Cardiac septum (tissue), 1 donor: ENCODE results near the gene CSAD. TPM values are rescaled to one million over a fixed set of nuclear protein-coding genes. Genes with fewer than 3 reads are reported as not detected.
"Not testable (repeated sequence)": the region's sequence is repeated elsewhere in the genome, so short reads cannot be mapped to it uniquely, and the experiment has no call there.

ENCODE experiments used
- DNase-seq: peaks from one replicate; pipeline ENCODE4 v3.0.0-alpha.2; 2020; ENCODE audit warnings: low spot score
- intact Hi-C: fragments of 100-400 bp; cut with DNase I; formaldehyde crosslinking; loops from one replicate; pipeline ENCODE4 v1.14.0; 2022
- total RNA-seq: library from RNA; stranded (reverse); fragmentation: NEBNext Ultra II Directional; extraction: Animal tissue kit (Norgen Biotek cat#: 25700); gene quantifications from one replicate; pipeline ENCODE4 v1.2.1, GENCODE V29; 2021
- donor health status: DM: no; HTN: no; CAD: no.

CSAD gene
- total RNA-seq, 1 donor from 2014 or later: 16.5 TPM

- intact Hi-C loops: no loop called here
- no peak for DNase-seq
Observed at GRCh38 chr12:53118751-53119300, 61.9 kb downstream of the CSAD start.

GRCh38 chr12:53115891-53116648, 64.7 kb downstream of the CSAD start:
- intact Hi-C loops: no loop called here
- peak; percentile 64 for DNase-seq

- intact Hi-C loops: no loop called here
- DNase-seq: peak; percentile 74
Observed at GRCh38 chr12:53115112-53115890, 65.4 kb downstream of the CSAD start.

DNA sequence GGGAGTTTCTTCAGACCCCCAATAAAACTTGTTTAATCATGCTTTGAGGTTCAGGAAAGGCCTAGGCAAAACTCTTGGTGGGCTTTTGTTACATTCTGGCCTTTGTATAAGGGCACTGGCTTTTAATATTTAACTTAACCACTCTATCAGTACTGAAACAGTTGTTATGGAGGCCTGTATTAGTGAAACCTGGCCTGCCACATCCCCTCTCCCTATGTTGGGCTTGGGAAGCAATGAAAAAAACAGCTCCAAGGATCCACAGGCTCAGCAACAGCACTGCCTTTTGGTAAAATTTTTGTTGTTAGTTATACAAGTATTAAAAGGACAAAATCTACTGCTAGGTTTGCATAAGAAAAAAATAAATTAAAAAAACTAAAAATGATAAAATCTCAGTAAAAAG, 66.8 kb downstream of the CSAD start:
- intact Hi-C loops: no loop called here
- no peak for DNase-seq

- intact Hi-C loops: no loop called here
- DNase-seq: peak; percentile 19
Observed at GRCh38 chr12:53113136-53113705, 67.5 kb downstream of the CSAD start.

GRCh38 chr12:53112431-53112830, 68.3 kb downstream of the CSAD start:
- intact Hi-C loops, DNase-seq: not testable (repeated sequence)

Other genes starting within 250 kb of the CSAD start
- gene KRT18, start 231.8 kb downstream of the CSAD start, total RNA-seq: 10.7 TPM
- gene EIF4B, start 174.5 kb downstream of the CSAD start, total RNA-seq: 324 TPM
- 99.3 TPM for gene TNS2, start 130.9 kb downstream of the CSAD start, total RNA-seq
- gene SPRYD3, start 101.5 kb downstream of the CSAD start, total RNA-seq: 63.5 TPM
- 42.3 TPM for gene IGFBP6, start 83.3 kb downstream of the CSAD start, total RNA-seq
- gene SOAT2, start 77.4 kb downstream of the CSAD start, total RNA-seq: not detected
- gene ZNF740, start 203 bp downstream of the CSAD start, total RNA-seq: 19.2 TPM
- 1.4 TPM for gene ITGB7, start 26.3 kb upstream of the CSAD start, total RNA-seq
- 21.2 TPM for gene RARG, start 51.3 kb upstream of the CSAD start, total RNA-seq
- gene ESPL1, start 87.4 kb upstream of the CSAD start, total RNA-seq: 0.16 TPM
- 322 TPM for gene PFDN5, start 114.6 kb upstream of the CSAD start, total RNA-seq
- 29.5 TPM for gene MYG1, start 118.8 kb upstream of the CSAD start, total RNA-seq
- 39.8 TPM for gene AAAS, start 140.7 kb upstream of the CSAD start, total RNA-seq
- gene SP7, start 155.4 kb upstream of the CSAD start, total RNA-seq: not detected
- gene SP1, start 199.3 kb upstream of the CSAD start, total RNA-seq: 31.3 TPM
- 0.43 TPM for gene AMHR2, start 242.9 kb upstream of the CSAD start, total RNA-seq